ENCODE results near the gene LAIR1.
"Not testable (repeated sequence)": the region's sequence is repeated elsewhere in the genome, so short reads cannot be mapped to it uniquely, and the experiment has no call there.

Gene LAIR1

GRCh38 chr19:54364775-54365257 lies at the start of gene LAIR1:
LAIR1 (minus strand) TSS chr19:54364931; CDS start chr19:54364804, 127 bp downstream.
- no peak for DNase-seq

DNA sequence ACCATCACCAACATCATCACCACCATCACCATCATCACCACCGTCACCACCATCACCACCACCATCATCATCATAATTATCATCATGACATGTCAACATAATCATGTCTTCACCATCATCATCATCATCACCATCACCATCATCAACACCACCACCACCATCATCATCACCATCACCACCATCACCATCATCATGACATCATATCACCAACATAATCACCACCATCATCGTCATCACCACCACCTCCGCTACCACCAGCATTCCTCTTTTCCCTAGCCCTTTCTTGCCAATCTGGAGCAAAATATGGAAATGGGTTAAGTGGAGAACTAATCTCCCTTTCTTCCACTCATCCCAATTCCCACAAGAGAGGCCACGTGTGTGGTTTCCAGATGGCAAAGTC lies 49.4 kb upstream of the LAIR1 start:
- DNase-seq = no peak

GRCh38 chr19:54412877-54413276 lies 48.1 kb upstream of the LAIR1 start:
- no peak for DNase-seq

DNA sequence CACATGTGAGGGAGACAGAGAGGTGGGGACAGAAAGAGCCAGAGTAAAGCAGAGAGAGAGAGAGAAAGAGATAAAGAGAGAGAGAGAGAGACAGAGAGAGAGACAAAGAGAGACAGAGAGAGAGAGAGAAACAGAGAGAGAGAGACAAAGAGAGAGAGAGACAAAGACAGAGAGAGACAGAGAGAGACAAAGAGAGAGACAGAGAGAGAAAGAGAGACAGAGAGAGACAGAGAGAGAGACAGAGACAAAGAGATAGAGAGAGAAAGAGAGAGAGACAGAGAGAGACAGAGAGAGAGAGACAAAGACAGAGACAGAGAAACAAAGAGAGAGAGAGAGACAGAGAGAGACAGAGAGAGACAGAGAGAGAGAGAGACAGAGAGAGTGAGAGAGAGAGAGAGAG lies 46.3 kb upstream of the LAIR1 start:
- no peak for DNase-seq

- DNase-seq = no peak
Observed at GRCh38 chr19:54408456-54409026, 43.8 kb upstream of the LAIR1 start.

GRCh38 chr19:54407780-54408179 lies 43.0 kb upstream of the LAIR1 start:
- DNase-seq = no peak

- DNase-seq = no peak
Observed at GRCh38 chr19:54405628-54406027, 40.9 kb upstream of the LAIR1 start.

DNA sequence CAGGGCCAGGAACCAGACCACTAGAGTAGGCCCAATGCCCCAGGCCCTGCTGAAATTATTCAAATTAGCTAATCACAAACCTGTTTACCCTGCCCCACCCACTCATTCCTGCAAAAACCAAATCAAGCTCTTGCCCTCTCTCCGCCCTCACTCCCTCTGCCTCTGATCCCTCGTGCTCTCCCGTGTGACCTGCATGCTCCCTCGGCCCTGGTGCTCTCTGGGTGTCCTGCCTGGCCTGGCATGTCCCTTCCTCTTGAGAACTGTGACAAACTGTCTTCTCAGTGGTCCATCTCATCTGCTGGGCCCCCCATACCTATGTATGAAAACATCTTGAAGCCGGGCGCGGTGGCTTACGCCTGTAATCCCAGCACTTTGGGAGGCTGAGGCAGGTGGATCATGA lies 38.3 kb upstream of the LAIR1 start:
- no peak for DNase-seq

- DNase-seq = no peak
Observed at GRCh38 chr19:54400913-54401312, 36.2 kb upstream of the LAIR1 start.

DNA sequence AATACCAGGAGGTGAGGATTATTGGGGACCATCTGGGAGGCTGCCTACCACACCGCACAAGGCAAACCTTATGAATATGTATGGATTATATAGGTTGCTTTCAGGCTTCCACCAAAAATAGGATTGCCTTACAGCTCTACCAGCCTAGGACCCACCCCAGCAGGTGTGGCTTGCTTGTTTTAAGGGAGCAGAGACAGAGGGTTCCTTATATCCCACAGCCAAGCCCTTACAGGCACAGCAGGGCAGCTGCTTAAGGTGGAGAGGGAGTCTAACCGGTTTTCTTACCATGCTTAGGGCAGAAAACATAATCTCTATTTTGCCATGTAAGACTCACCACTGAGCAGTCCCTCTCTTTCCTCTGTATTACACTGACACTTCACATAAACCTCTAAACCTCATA lies 34.5 kb upstream of the LAIR1 start:
- no peak for DNase-seq

GRCh38 chr19:54395685-54396084 lies 31.0 kb upstream of the LAIR1 start:
- DNase-seq = no peak

DNA sequence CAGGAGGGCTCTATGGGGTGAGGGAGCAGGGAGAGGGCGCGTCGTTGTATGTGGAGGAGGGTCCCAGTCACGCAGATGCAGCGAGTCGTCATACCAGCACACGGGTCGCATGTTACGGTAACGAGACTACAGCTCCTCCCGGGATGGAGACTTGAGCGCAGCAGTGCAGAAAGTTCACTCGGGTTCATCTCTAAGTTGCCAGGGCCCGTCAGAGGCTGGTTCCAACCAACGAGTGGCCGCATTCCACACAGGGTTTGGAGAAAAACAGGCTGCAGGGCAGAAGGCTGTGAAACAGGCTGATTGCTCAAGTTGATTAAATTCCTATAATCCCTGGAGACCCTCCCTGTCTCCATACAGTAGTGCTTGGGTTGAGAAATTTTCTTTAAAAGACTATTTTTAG lies 28.6 kb upstream of the LAIR1 start:
- DNase-seq = no peak

DNA sequence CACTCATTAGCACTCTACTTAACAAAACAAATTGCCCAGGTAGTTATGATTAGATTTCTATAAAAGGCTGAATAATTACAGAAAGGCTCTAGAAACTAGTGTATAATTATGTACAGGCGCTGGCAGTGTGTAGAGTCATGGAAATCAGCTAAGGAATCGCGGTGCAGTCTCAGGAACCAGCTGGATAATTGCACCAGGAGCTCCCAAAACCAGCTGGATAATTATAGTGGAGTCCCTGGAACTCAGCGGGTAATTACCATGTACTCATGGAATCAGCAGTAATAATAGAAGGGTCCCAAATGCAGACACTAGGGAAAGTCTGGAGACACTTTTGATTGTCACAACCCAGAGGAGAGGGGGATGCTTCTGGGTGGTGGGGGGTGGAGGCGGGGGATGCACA lies 27.4 kb upstream of the LAIR1 start:
- DNase-seq = no peak

GRCh38 chr19:54391589-54392061 lies 26.9 kb upstream of the LAIR1 start:
- no peak for DNase-seq

DNA sequence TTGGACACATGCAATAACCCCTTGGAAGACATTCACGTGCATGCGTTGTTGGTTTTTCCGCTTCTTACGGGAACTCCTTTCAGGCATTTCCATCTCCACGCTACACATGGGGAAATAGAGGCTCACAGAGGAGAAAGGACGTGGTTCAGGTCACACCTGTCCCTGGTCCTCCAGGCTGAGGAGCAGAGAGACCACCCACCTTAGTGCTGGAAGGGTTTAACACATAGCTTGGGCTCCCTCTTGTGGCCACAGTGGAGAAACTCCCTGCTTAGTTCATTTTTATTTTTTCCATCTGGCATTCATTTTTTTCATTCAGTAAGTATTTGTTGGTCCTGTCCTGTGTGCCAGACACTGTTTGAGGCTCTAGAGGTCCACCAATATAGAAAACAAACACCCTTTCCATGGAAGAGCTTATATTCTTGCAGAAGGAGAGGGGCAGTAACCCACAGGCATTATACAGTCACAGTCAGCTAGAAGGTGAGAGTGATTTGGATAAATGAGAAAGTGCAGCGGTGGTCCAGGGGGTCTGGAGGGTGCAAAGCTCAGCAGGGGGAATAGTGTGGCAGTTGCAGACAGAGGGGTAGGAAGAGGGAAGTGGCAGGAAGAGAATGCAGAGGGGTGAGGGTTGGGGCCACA lies 26.3 kb upstream of the LAIR1 start:
- DNase-seq = peak; percentile 61

GRCh38 chr19:54389553-54389952 lies 24.8 kb upstream of the LAIR1 start:
- no peak for DNase-seq

DNA sequence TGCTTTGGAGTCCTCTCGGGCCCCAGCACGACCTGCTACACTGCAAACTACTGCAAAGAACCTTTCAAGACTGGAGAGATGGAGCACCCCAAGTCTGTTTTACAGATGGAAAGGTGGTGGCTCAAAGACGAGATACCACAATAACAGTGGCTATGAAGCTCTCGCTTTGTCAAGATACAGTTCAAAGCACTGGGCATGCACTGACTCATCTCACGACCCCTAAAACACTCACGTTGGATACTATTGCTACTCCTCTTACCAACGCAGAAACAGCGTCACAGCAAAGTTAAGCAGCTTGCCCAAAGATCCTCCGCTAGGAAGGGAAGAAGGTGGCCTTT lies 24.0 kb upstream of the LAIR1 start:
- no peak for DNase-seq

- DNase-seq = no peak
Observed at GRCh38 chr19:54387991-54388801, 23.5 kb upstream of the LAIR1 start.

DNA sequence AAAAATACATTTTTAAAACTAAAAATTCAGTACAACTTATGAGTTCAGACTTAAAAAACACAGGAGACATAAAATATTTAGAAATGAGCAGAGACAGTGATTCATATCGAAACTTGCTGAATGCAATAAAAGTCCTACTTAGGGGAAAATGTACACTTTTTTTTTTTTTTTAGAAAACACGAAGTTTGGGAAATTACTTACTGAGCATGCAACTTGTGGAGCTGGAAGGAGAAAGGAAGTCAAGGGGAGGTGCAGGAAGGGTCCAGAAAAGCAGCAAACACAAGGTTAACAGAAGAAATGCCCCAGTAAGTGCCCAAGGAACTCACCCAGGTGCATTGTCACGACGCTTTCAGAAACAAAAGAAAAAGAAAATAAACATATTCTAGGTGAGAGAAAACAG lies 18.6 kb upstream of the LAIR1 start:
- DNase-seq = no peak

DNA sequence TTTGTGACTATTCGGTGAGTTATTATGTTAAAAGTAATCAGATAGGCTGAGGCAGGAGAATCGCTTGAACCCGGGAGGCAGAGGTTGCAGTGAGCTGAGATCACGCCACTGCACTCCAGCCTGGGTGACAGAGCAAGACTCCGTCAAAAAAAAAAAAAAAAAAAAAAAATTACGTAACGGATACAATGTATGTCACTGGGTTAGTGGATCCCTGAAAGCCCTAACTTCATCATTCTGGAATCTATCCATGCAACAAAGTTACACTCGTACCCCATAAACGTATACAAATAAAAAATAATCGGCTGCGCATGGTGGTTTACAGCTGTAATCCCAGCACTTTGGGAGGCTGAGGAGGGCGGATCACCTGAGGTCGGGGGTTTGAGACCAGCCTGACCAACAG lies 17.3 kb upstream of the LAIR1 start:
- not testable (repeated sequence) for DNase-seq

DNA sequence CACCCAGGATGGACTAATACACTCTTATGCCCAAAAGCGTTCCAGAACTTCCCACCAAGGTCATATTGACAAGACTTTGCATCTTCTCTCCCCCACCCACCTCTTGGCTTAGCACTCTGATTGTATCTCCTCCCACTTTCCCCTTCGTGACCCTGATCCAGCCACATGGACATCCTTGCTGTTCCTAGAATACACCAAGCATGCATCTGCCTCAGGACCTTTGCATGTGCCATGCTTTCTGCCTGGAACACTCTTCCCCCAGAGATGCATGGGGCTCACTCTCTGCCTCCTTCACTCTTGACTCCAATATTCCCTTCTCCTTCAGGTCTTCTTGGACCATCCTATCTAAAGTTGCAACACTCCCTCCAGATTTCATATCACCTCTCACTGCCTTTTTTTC lies 16.2 kb upstream of the LAIR1 start:
- no peak for DNase-seq

GRCh38 chr19:54379187-54379678 lies 14.5 kb upstream of the LAIR1 start:
- DNase-seq = no peak

DNA sequence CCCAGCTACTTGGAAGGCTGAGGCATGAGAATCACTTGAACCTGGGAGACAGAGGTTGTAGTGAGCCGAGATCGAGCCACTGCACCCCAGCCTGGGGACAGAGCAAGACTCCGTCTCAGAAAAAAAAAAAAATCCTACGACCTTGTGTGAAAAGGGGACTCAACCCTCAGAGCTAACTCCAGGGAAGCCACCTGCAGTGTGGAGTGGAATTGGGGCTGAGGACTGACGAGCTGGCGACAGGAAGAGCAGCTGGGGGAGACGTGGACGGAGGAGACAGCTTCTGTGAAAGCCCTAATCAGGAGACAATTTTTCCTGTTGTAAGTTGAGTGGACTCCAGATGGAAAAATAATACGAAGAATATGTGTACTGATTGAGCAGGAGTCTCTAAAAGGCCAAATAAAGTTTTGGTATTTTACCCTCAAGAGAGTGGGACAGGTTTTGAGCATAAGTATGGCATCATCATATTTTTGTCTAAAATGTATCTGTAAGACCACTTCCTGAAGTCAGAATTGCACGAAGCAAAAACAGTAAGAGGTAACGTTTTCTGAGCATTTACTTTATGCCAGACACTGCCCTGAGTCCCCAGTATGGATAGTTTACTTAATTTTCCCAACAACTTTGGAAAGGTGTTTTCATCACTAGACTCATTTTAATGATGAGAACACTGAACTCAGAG lies 12.0 kb upstream of the LAIR1 start:
- no peak for DNase-seq
